Measurements from ENCODE around the gene AHCYL2.
"Not testable (repeated sequence)": the region's sequence is repeated elsewhere in the genome, so short reads cannot be mapped to it uniquely, and the experiment has no call there.

AHCYL2 gene

DNA sequence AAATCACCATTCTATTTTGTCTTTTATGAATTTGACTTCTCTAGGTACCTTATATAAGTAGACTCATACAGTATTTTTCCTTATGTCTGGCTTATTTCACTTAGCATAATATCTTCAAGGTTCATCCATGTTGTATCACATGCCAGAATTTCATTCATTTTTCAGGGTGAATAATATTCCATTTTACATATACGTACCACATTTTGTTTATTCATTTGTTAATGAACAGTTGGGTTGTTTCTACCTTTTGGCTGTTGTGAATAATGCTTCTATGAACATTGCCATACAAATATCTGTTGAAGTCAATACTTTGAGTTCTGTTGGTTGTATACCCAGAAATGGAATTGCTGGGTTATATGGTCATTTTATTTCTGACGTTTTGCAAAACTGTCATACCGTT is 20.7 kb downstream of the AHCYL2 start:
- no peak for DNase-seq (ENCODE audit: low spot score)

DNA sequence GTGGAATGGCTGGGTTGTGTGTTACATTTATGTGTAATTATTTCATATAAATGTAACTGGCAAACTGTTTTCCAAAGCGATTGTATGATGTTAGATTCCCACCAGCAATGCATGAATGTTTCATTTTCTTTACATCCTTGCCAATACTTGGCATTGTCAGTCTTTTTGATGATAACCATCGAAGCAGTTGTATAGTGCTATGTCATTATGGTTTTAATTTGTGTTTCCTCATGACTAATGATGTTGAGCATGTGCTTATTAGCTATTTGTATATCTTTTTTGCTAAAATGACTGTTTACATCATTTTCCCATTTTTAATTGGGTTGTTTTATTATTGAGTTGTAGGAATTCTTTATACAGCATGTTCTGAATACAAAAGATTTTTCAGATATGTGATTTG is 22.3 kb downstream of the AHCYL2 start:
- DNase-seq (ENCODE audit: low spot score), result no peak

DNA sequence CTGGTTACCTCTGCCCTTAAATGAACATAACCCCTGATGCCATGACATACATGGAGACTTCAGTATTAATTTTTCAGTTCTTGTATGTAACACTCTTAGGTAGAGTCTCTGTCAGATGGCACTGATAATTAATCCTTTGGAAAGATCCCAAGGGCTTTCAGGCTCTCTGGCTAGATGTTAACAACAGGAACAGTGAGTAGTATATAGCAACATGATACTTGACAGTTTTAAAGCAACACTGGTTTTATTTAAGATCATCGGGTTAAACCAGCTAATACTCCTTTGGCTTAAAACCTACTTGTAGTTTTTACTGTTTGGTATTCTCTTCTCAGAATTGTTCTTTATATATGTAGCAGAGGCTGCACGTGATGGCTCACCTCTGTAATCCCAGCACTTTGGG is 27.3 kb downstream of the AHCYL2 start:
- DNase-seq (ENCODE audit: low spot score), result no peak

DNA sequence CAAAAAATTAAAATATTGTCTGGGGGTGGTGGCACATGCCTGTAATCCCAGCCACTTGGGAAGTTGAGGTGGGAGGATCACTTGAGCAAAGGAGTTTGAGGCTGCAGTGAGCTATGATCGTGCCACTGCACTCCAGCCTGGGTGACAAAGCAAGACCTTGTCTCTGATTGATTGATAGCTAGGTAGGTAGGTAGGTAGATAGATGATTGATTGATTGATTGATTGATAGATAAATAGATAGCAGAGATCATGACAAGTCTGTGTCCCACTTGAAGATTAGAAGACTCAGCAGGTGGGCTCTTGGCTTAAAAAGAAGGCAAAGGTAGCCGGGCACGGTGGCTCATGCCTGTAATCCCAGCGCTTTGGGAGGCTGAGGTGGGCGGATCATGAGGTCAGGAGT is 27.8 kb downstream of the AHCYL2 start:
- DNase-seq (ENCODE audit: low spot score), result not testable (repeated sequence)

DNA sequence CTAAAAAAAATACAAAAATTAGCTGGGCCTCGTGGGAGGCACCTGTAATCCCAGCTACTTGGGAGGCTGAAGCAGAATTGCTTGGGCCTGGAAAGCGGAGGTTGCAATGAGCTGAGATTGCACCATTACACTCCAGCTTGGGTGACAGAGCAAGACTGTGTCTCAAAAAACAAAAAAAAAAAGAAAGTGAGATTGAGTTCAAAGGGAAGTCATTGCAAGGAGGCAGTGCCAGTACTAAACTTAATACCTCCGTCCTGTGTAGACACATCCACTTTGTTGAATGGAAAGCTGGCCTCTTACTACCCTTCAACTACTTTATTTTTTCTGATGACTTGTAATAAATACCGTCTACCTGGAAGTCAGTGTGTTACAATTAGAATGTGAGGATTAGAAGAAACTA is 31.0 kb downstream of the AHCYL2 start:
- no peak for DNase-seq (ENCODE audit: low spot score)

DNA sequence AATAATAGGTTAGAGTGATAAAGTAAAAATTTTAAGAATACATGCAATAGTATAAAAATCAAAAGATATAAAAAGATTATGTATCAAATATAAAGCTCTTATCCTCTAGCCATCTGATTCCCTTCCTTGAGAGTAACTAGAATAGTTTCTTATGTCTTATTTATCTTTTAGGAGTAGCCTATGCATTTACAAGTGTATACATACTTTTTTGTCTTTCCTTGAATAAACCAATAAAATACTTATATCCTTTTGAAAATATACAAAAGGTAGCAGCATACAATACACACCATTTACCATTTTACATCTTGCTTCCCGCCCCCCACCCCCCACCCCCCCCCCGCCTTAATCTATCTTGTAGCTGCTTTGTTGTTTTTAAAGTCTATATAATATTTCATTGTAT is 31.4 kb downstream of the AHCYL2 start:
- no peak for DNase-seq (ENCODE audit: low spot score)

DNA sequence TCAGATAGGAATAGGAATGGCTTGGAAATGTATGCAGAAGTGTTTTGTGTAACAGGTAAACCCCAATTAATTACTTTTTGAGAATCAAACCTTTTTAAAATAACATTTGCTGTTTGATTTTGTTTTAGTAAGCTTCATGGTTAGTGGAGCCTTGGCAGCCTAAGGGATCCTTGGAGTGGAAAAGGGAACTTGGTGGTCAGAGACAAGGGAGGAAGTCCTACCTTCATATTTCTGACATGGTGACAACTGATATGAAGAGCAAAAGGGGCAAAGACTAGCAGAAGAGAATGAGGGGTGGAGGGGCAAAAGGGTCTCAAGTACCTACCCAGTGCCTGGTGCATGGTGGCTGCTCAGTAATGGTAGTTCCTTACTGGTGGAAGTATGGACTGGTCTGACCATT is 32.3 kb downstream of the AHCYL2 start:
- no peak for DNase-seq (ENCODE audit: low spot score)

DNA sequence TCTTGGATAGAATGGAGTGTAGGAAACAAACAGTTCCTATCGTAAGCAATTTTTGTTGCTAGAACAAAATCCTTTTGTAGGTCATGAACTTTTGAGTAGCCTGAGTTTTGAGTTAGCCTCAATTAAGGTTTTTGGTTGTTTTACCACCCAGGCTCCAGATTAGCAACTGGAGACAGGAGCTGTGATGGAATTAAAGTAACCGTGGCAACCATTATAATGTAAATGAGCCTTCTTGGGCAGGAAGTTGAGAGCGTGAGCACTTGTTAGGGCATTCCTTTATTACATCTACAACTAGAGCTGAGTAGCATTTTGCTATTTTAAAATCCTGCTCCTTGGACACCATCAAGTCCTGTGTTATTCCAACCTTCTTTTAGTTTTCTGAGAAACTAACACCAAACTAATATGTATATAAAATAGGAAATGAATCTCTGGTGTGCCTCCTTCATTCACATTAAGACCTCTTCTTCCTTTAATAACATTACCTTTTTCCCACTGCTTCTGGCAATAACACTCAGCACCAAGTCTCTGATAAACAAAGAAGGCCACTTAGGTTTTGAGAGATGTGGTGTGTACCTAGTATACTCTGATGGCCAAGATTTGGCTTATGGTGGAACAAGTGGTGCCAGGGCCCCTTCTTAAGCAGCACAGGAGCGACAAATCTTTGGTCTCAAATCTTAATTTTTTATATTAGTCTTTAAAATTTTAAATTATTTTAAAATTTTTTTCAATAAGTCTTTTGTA is 34.0 kb downstream of the AHCYL2 start:
- DNase-seq (ENCODE audit: low spot score), result no peak

DNA sequence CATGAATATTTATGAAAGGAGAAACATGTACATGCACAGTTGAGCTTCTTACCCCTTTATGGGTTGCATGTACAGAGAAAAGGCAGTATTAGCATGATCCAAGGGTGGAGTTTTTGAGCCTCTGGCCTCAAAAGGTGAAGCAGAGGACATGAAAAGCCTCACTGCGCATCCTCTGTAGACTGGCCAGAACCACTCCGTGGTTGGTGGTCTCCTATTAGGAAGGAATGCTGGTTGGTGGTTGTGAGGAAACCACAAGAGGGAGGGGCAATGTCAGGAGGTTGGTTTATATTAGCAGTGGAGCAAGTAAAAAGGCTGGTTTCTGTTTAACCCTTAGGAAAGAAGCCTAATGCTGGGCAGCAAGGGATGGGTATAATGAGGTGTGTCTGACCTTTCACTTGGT is 37.5 kb downstream of the AHCYL2 start:
- DNase-seq (ENCODE audit: low spot score), result peak; percentile 1

DNA sequence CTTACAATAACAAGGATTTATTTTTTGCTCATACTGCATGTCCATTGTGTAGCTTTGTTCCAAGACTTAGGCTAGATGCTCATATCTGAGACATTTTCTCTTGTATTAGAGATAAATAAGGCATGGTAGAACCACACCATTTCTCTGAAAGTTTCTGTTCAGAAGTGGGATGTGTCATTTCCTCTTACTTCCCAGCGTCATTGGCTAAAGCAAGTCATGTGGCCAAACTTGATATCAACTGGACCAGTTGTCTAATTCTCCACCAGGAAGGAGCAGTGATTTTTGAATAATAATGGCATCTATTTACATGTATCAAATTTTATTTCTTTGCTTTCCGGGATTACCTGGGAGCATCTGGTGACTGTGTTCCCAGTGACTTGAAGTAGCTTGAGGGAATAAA is 38.3 kb downstream of the AHCYL2 start:
- DNase-seq (ENCODE audit: low spot score), result no peak

DNA sequence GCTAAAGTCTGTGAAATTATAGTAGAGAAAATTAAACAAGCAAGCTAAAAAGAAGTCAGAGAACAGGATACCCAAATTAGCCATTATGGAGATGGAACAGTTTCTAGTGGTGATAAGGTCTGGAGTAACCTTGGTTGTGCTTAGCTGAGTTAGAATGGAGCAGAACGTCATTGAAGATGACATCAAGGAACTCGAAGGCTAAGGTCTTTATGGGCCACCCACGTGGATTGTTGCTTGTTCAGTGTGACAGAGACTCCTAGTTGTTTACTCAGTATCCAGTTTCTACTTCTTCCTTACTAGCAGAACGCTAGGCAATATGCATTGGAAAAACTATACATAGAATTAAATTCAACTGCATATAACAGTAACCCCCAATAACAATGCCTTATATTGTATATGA is 39.7 kb downstream of the AHCYL2 start:
- DNase-seq (ENCODE audit: low spot score), result no peak

DNA sequence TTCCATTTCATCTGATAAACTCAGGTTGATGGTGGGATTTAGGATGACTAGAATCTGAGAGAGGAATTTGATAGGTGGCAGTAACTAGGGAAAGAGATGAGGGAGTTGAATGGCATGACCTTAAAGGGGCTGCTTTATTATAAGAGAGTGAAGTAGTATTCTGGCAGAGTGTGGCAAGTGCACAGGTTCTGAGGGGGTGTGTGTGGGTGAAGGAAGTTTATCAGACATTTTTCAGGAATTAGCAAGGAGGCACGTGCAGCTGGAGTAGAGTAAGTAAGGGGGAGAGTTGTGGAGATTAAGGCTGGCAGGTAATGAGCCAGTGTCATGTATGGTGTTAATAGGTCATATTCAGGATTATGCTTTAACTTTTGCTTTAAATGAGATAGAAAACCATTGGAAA is 40.5 kb downstream of the AHCYL2 start:
- DNase-seq (ENCODE audit: low spot score), result no peak

DNA sequence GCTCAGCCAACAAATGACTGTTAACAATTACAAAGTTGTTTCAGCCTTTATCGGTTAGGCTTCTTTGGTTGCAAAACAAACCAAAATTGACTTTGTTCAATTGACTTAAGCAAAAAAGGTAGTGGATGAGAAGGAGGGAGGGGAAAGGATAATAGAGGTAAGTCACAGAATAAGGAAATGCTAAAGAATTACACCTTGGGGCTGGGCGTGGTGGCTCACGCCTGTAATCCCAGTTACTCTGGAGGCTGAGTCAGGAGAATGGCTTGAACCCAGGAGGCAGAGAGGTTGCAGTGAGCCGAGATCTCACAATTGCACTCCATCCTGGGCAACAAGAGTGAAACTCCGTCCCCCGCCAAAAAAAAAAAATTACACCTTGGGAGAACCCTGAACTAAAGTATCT is 41.4 kb downstream of the AHCYL2 start:
- no peak for DNase-seq (ENCODE audit: low spot score)

DNA sequence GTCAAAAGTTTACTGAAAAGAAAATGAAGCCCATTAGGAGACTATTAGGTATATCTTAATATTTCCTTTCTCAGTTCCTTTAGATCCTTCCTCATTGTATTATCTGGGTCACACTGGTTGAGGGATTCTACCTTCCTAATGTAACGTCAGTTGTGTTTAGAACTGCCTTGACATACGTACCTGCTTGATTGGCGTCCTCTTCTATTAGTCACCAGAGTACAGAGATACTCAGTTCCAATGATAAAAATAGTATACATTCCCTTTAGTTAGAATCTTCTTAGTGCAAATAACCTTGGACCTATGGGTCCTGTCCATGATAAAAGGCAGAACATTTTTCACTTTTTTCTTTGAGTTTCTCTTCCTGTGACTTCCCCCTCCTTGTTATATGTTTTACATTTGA is 45.2 kb downstream of the AHCYL2 start:
- DNase-seq (ENCODE audit: low spot score), result no peak

DNA sequence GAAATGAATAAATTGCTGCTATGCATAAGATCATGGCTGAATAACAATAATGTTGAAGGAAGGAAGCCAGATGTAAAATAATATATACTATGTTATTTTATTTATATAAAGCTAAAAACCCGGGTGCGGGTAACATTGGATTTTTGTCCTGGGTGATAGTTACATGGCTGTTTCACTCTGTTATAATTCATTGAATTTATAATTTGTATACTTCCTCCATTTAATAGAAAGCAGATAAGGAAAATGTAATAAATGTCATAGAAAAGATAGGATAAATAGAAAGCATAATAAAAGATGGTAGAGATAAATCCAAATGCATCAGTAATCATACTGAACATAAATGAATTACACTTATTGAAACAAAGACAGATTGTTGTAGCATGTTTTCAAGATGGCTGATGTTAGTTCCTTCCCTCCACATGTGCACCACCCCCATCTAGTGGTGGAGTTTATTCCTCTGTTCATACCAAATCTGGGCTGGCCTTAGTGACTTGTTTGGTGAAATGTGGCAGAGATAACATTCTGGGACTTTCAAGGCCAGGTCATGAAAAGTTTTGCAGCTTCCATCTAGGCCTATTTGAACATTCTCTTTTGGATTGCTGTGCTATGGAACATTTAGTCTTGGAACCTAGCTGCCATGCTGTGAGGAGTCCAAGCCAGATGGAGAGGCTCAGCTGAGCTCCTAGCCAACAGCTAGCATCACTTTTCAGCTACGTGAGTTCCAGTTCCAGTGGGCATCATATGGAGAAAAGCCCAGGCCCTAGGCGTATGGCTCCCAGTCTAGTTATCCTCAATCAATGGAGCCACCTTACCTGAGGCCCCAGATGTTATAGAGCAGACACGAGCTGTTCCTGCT is 46.9 kb downstream of the AHCYL2 start:
- peak; percentile 73 for DNase-seq (ENCODE audit: low spot score)

DNA sequence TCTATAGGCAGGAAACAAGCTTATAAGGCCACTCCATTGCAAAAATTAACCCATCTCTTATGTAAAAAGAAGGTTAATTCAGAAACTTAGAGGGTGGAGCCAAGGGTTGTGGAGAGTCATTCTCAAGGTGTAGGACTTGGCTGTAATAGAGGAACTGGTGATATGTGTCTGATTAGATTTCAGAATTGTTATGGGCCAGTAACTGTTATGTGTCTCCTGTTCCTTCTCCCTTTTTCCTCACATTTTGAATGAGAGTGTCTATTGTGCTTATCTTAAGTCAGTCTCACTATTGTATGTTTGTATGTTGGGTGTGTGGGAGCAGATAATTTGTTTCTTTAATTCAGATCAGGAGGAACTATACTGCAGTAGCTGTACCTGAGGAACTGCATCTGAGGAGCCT is 49.1 kb downstream of the AHCYL2 start:
- no peak for DNase-seq (ENCODE audit: low spot score)

DNA sequence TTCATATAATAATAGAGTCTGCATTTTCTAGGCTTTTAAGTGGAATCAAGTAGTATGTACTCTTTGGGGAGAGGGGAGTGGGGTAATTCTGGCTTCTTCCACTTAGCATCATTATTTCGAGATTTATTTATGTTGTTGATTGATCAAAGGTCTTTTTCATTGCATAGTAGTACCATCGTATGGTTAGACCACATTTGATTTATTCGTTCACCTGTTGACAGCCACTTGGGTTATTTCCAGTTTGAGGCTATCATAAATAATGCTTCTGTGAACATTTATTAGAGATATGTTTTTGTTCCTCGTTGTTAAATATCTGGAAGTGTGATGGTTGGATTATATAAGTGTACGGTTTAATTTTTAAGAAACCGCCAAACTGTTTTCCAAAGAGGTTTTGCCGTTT is 52.8 kb downstream of the AHCYL2 start:
- DNase-seq (ENCODE audit: low spot score), result no peak

DNA sequence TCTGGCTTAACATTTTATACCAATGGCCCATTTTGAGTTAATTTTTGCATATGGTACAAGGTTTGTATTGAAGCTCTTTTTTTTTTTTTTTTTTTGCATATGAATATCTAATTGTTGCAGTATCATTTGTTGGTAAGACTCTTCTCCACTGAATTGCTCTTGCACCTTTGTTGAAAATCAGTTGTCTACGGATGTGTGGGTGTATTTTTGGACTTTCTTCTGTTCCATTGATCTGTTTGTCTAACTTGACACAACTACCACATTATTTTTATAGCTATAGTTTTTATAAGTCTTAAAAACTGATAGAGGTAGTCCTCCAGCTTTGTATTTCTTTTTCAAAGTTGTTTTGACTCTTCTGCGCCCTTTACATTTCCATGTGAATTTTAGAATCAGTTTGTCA is 53.9 kb downstream of the AHCYL2 start:
- no peak for DNase-seq (ENCODE audit: low spot score)

DNA sequence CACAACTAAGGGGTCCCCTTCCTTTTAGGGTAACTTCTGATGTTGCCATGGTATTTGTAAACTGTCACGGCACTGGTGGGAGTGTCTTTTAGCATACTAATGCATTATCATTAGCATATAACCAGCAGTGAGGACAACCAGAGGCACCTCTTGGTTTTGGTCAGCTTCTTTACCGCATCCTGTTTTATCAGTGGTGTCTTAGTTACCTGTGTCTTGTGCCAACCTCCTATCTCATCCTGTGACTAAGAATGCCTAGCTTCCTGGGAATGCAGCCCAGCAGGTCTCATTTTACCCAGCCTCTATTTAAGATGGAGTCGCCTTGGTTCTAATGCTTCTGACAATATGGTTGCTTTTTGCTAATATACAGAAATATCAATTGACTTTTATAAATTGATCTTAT is 54.9 kb downstream of the AHCYL2 start:
- DNase-seq (ENCODE audit: low spot score), result no peak

DNA sequence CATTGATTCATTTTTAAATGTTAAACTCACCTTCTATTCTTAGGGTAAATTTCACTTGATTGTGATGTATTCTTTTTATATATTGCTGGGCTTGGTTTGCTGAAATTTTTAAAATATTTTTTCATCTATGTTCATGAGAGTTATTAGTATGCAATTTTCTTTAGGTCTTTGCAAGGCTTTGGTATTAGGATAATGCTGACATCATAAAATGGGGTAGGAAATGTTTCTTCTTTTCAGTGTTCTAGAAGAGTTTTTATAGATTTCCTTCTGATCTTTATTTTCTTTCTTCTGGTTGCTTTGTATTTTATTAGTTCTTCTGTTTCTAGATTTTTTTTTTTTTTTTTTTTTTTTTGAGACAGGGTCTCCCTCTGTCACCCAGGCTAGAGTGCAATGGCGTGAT is 56.3 kb downstream of the AHCYL2 start:
- DNase-seq (ENCODE audit: low spot score), result no peak

DNA sequence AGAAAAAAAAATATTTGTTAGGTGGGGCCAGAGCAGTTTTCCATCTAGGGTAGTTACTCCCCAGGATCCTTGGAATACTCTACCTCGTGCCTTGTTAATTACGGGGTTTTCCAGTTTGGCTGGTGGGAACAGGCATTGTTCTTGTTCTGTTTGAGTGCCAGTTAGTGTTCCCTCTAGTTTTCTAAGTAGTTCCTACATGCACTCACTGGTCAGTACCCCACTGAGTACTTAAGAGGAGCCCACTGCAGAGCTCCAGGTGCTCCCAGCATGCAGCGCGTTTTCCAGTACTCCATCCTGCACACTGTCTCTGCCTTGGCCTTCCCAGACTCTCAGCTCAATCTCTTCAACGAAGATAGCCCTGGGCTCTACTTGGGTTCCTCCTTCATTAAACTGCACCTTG is 58.0 kb downstream of the AHCYL2 start:
- no peak for DNase-seq (ENCODE audit: low spot score)

DNA sequence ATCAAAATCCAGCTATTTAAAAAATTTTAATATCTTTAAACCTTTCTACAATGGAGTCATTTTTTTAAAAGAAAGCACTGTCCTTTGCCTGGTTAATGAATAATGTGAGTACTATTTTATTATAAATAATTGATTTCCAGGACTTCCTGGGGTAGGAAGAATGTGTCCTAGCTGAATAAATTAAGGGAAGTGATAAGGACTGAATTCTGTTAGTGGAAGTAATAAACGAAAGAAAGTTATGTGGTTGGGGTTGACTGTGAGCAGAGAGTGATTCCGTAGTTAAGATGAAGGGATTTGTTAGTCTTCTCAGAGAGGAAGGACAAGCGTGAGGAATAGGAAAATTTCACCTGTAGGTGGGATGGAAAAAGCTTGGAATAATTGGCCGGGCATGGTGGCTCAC is 59.1 kb downstream of the AHCYL2 start:
- no peak for DNase-seq (ENCODE audit: low spot score)

DNA sequence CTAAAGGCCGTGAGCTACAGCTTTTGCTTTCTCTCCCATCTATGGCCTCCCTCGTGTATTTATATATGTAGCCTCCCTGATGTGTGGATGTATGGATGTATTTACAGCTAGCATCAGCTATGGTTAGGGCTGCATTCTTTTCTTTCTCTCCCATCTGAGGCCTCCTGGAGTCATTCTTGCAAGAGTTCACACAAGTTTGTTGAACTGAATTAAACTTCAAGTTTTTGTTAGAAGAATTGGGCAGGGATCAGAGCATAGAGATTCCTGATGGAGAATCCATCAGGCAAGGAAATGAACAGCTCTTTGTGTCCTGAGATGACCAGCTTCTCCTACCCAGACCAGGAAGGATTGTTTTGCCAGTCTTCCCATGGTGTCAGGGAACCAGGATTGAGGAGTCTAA is 60.3 kb downstream of the AHCYL2 start:
- DNase-seq (ENCODE audit: low spot score), result no peak

DNA sequence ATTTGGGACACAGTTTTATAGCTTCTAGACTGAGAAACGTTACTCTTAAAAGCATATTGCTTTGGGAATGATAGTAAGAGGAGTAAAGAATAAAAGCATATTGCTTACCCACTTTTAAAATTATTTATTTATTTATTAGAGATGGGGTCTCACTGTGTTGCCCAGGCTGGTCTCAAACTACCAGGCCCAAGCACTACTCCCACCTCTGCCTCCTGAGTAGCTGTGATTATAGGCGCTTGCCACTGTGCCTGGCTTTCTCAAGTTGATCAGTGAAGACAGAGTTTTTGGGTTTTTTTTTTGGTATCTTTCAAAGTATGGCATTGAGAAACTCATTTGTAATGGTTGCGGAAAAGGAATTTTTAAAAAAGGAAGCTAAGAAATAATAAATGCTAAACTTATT is 68.0 kb downstream of the AHCYL2 start:
- DNase-seq (ENCODE audit: low spot score), result no peak

All from CD4-positive, alpha-beta T cell treated with Interleukin-6 at 100 ng/mL for 8 hours (primary cell).